ENCODE measurements around the gene FAM241A. TPM values are rescaled to one million over a fixed set of nuclear protein-coding genes. Genes with fewer than 3 reads are reported as not detected.

FAM241A gene
- total and polyA plus RNA-seq, 9 of the 15 experiments (the other 6 are each of a cell fraction or from before 2014, with no cell fraction given) = 2.3 to 8.5 (median 5.3) TPM

DNA sequence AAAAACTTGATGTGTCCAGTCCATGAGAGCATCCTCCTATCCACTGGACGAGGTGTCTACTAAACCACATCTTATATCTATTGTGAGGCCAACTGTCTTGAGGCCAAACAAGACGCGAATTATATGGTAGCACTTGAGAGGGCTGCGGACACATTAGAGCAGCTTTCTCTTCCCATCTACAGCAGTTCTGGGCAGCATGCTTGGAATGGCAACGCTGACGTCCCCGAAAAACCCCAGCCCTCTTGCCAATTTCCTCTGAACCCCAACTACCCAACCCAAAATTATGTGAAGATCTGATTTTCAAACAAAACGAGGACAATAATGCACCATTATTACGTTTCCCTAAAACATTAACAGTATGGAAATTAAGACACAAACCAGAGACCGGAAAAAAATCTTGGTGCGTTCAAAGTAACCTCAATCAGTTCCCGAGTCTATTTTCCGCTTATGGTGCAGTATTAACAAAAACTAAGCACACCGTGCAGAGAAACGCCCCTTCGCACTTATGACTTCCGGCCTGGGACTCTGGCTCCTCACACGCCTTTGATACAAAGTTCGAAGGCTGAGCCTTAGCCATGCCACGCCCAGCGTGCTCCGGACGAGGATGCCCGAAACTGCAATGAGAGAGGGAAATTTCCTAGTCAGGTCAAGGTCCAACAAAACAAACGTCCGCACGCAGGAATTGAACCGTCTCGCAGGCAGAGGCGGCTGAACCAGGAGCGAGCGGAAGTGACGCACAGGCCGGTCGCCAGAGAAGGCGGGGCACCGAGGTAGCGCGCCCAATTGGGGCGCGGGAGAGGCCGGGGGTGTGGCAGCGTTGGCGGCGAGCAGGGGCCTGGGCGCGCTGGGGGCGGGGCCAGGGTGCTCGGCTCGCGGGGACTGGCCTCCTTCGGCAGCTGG is 85.9 kb downstream of the FAM241A start (continued):
- TF ChIP-seq, protein P1, sequence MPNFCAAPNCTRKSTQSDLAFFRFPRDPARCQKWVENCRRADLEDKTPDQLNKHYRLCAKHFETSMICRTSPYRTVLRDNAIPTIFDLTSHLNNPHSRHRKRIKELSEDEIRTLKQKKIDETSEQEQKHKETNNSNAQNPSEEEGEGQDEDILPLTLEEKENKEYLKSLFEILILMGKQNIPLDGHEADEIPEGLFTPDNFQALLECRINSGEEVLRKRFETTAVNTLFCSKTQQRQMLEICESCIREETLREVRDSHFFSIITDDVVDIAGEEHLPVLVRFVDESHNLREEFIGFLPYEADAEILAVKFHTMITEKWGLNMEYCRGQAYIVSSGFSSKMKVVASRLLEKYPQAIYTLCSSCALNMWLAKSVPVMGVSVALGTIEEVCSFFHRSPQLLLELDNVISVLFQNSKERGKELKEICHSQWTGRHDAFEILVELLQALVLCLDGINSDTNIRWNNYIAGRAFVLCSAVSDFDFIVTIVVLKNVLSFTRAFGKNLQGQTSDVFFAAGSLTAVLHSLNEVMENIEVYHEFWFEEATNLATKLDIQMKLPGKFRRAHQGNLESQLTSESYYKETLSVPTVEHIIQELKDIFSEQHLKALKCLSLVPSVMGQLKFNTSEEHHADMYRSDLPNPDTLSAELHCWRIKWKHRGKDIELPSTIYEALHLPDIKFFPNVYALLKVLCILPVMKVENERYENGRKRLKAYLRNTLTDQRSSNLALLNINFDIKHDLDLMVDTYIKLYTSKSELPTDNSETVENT (CRISPR knock-in tag; IDR thresholded peaks at IDR 0.05) = no peak
- TF ChIP-seq FOXK2 (conservative IDR thresholded peaks at IDR 0.05 in 1 of 2, IDR thresholded peaks at IDR 0.05 in 1 of 2; ENCODE audit: low read depth in 2 of 2) (peak in 1 of 2 experiments; percentile 59; a peak in 2 of 4 replicates), ZFP1 (CRISPR knock-in tag; IDR thresholded peaks at IDR 0.05) (no peak), PML (IDR thresholded peaks at IDR 0.05; ENCODE audit: low read length) (peak; percentile 29; the same call in 1 of the 2 replicates), ZSCAN32 (CRISPR knock-in tag; IDR thresholded peaks at IDR 0.05) (no peak), ELF1 (tag; IDR thresholded peaks at IDR 0.05) (peak; percentile 79), ZFP30 (CRISPR knock-in tag; IDR thresholded peaks at IDR 0.05; ENCODE audit: borderline replicate concordance) (no peak), STAT5A (IDR thresholded peaks at IDR 0.05; ENCODE audit: borderline replicate concordance, low read length) (no peak), STAT5B (CRISPR knock-in tag; IDR thresholded peaks at IDR 0.05) (no peak), KLF6 (CRISPR knock-in tag; IDR thresholded peaks at IDR 0.05; ENCODE audit: borderline replicate concordance) (no peak), ZNF41 (CRISPR knock-in tag; conservative IDR thresholded peaks at IDR 0.05) (no peak), KDM5B (IDR thresholded peaks at IDR 0.05; ENCODE audit: insufficient replicate concordance, low read depth, low read length) (peak; percentile 31), TCF3 (CRISPR knock-in tag; IDR thresholded peaks at IDR 0.05) (no peak), HMG20B (CRISPR knock-in tag; IDR thresholded peaks at IDR 0.05) (no peak), KDM2B (CRISPR knock-in tag; IDR thresholded peaks at IDR 0.05) (no peak)
- TF ChIP-seq, protein P2, sequence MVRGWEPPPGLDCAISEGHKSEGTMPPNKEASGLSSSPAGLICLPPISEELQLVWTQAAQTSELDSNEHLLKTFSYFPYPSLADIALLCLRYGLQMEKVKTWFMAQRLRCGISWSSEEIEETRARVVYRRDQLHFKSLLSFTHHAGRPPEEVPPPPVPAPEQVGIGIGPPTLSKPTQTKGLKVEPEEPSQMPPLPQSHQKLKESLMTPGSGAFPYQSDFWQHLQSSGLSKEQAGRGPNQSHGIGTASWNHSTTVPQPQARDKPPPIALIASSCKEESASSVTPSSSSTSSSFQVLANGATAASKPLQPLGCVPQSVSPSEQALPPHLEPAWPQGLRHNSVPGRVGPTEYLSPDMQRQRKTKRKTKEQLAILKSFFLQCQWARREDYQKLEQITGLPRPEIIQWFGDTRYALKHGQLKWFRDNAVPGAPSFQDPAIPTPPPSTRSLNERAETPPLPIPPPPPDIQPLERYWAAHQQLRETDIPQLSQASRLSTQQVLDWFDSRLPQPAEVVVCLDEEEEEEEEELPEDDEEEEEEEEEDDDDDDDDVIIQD (CRISPR knock-in tag; IDR thresholded peaks at IDR 0.05) = no peak
- TF ChIP-seq, protein P3, sequence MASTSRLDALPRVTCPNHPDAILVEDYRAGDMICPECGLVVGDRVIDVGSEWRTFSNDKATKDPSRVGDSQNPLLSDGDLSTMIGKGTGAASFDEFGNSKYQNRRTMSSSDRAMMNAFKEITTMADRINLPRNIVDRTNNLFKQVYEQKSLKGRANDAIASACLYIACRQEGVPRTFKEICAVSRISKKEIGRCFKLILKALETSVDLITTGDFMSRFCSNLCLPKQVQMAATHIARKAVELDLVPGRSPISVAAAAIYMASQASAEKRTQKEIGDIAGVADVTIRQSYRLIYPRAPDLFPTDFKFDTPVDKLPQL (IDR thresholded peaks at IDR 0.05; ENCODE audit: extremely low read depth, insufficient read length) = no peak
- TF ChIP-seq, protein P4, sequence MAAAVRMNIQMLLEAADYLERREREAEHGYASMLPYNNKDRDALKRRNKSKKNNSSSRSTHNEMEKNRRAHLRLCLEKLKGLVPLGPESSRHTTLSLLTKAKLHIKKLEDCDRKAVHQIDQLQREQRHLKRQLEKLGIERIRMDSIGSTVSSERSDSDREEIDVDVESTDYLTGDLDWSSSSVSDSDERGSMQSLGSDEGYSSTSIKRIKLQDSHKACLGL (CRISPR knock-in tag; IDR thresholded peaks at IDR 0.05; ENCODE audit: borderline replicate concordance, poor library complexity, severe bottlenecking) = no peak
- TF ChIP-seq, protein P5, sequence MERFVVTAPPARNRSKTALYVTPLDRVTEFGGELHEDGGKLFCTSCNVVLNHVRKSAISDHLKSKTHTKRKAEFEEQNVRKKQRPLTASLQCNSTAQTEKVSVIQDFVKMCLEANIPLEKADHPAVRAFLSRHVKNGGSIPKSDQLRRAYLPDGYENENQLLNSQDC (CRISPR knock-in tag; IDR thresholded peaks at IDR 0.05) = no peak

Data from K562 (cell line).